Uterus (tissue), 4 donors: ENCODE results near the gene LRRC40. TPM values are rescaled to one million over a fixed set of nuclear protein-coding genes. Genes with fewer than 3 reads are reported as not detected.
A peak's percentile ranks its signal among the peaks of the same experiment; 100 is the strongest.

ENCODE experiments used
- DNase-seq, 2 donors: peaks; one replicate each; pipeline ENCODE4 v3.0.0-alpha.2; 2019 to 2020
- H3K27ac ChIP-seq, 2 donors: fragments of 200-600 bp; sonication (generic); 1 replicate in 1 of 2; 2 replicates in 1 of 2; pipeline ENCODE4 v1.5.1; 2016 to 2018
- H3K27me3 ChIP-seq, 2 donors: fragments of 200-600 bp; sonication (generic); one replicate each; pipeline ENCODE4 v1.5.1; 2018 to 2019; ENCODE audit warnings: control low read depth in 1 of 2
- H3K36me3 ChIP-seq, 2 donors: fragments of 200-600 bp; sonication (generic); one replicate each; pipeline ENCODE4 v1.5.1; 2019; ENCODE audit warnings: control low read depth in 1 of 2
- H3K4me1 ChIP-seq, 2 donors: fragments of 200-600 bp; sonication (generic); one replicate each; pipeline ENCODE4 v1.5.1; 2018 to 2019; ENCODE audit warnings: control low read depth in 1 of 2
- H3K4me3 ChIP-seq, 2 donors: fragments of 200-600 bp; sonication (generic); 1 replicate in 1 of 2; 2 replicates in 1 of 2; pipeline ENCODE4 v1.5.1; 2018 to 2019; ENCODE audit warnings: mild to moderate bottlenecking in 1 of 2
- H3K9me3 ChIP-seq, 2 donors: fragments of 200-600 bp; sonication (generic); one replicate each; pipeline ENCODE4 v1.5.1; 2019; ENCODE audit warnings: control low read depth in 1 of 2
- CTCF ChIP-seq, 4 experiments: fragments of 200-600 bp in 2 of 4; fragments of 450-650 bp in 2 of 4; sonication (generic) in 2 of 4; IDR thresholded peaks; one replicate each; pipeline ENCODE4 v1.5.1; 2016 to 2019; ENCODE audit warnings: antibody characterized with exemption in 4 of 4, mild to moderate bottlenecking in 2 of 4, moderate library complexity in 1 of 4
- POLR2A ChIP-seq, 2 donors: fragments of 450-650 bp; IDR thresholded peaks; one replicate each; pipeline ENCODE4 v1.6.1; 2016; ENCODE audit warnings: antibody characterized with exemption in 2 of 2, mild to moderate bottlenecking in 1 of 2, moderate library complexity in 1 of 2
- intact Hi-C: fragments of 100-400 bp; cut with DNase I; formaldehyde crosslinking; loops from one replicate; pipeline ENCODE4 v1.15.1; 2023; ENCODE audit warnings: low total_unique reads
- total RNA-seq, 4 donors: library from RNA; depleted of rRNA in 3 of 4; stranded (reverse); fragments of >200 nt in 3 of 4; gene quantifications; one replicate each; pipeline versions ENCODE4 v1.1.0 to v1.2.4, GENCODE V29; 2014 to 2023
- donor health status: DM: yes; HTN: yes; CAD: no.

LRRC40 gene
- total RNA-seq, 4 donors from 2014 or later = 6.1 to 37.3 (median 18.1) TPM

GRCh38 chr1:70222716-70223235 is 17.4 kb upstream of the LRRC40 start:
- Histone ChIP-seq H3K9me3 (no peaks in the 10 kb centered on the region), H3K27me3 (no peaks in the 10 kb centered on the region), H3K4me1 (peaks cover 4 to 25% of the 10 kb centered on the region in 2 donors), H3K36me3 (no peaks in the 10 kb centered on the region), H3K27ac (peak overlapping the region; percentile 96 to 97), H3K4me3 (peak overlapping the region in 1 of 2 donors; percentile 16)
- no peak for DNase-seq
- no peak for TF ChIP-seq CTCF (IDR thresholded peaks at IDR 0.05)
- intact Hi-C loops = no loop called here

GRCh38 chr1:70221238-70222121 is 16.1 kb upstream of the LRRC40 start, which contains the start of gene SRSF11:
Gene SRSF11 (plus strand): TSS chr1:70221380. CDS start chr1:70221637, 257 bp downstream.
- Histone ChIP-seq H3K9me3 (no peaks in the 10 kb centered on the region), H3K27ac (peak within 1 kb of the TSS; percentile 96 to 97), H3K36me3 (no peaks in the 10 kb centered on the region), H3K4me3 (peak within 1 kb of the TSS; percentile 67 to 83), H3K27me3 (no peaks in the 10 kb centered on the region), H3K4me1 (peaks cover 4 to 25% of the 10 kb centered on the region in 2 donors)
- DNase-seq = peak; percentile 95 to 97
- peak in 3 of 4 experiments; percentile 8 to 28 (median 11) for TF ChIP-seq CTCF (IDR thresholded peaks at IDR 0.05)
- TF ChIP-seq POLR2A (IDR thresholded peaks at IDR 0.05) = peak; percentile 82
- intact Hi-C loops = no loop called here

GRCh38 chr1:70220517-70221237 is 15.3 kb upstream of the LRRC40 start:
- peaks cover 4 to 22% of the 10 kb centered on the region in 2 donors for H3K4me1 ChIP-seq
- no peak for TF ChIP-seq POLR2A (IDR thresholded peaks at IDR 0.05)
- no peak for TF ChIP-seq CTCF (IDR thresholded peaks at IDR 0.05)
- intact Hi-C loops = no loop called here
- H3K27ac ChIP-seq = peak overlapping the region; percentile 96 to 97
- DNase-seq = no peak
- no peaks in the 10 kb centered on the region for H3K36me3 ChIP-seq
- H3K4me3 ChIP-seq = peak overlapping the region; percentile 67 to 83
- no peaks in the 10 kb centered on the region for H3K27me3 ChIP-seq
- H3K9me3 ChIP-seq = no peaks in the 10 kb centered on the region

- no peak for DNase-seq
- Histone ChIP-seq H3K4me3 (no peak overlapping the region), H3K9me3 (no peaks in the 10 kb centered on the region), H3K27me3 (no peaks in the 10 kb centered on the region), H3K27ac (no peak overlapping the region), H3K36me3 (no peaks in the 10 kb centered on the region), H3K4me1 (peaks cover 2 to 22% of the 10 kb centered on the region in 2 donors)
- TF ChIP-seq POLR2A (IDR thresholded peaks at IDR 0.05) (no peak), CTCF (IDR thresholded peaks at IDR 0.05) (no peak)
- intact Hi-C loops = no loop called here
Measured at GRCh38 chr1:70220015-70220414, 14.6 kb upstream of the LRRC40 start.
